B cell (primary cell): ENCODE results near the gene RABEPK.

Source experiments
- EZH2 ChIP-seq: IDR thresholded peaks from 2 replicates; pipeline ENCODE4 v1.6.1; 2012; ENCODE audit warnings: borderline replicate concordance, low read depth, mild to moderate bottlenecking, moderate library complexity, low read length; ENCODE audit not compliant: insufficient read depth, poor library complexity, severe bottlenecking
- TF ChIP-seq, protein P1 (sequence below): fragments of 200-600 bp; IDR thresholded peaks from one replicate; pipeline ENCODE4 v1.8.0; 2022; ENCODE audit warnings: antibody characterized with exemption, mild to moderate bottlenecking

DNA sequence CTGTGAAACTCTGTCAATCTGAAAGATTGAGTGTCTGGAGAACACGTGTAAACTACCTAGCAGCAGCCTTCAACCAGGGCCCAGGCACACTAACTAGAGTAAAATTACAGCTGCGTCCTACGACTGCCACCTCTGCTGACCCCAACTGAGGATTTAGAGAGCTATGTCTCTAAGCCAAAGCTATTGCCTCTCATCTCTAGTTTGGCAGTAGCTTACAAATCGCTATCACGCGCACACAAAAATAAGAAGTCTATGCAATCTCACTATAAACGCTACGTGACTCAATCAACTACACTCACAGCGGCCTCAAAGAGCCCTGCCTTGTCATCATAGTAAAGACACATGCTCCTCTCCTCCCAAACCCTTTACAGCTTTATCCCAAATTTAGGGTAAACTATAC is 19.5 kb upstream of the RABEPK start:
- TF ChIP-seq, protein P1, sequence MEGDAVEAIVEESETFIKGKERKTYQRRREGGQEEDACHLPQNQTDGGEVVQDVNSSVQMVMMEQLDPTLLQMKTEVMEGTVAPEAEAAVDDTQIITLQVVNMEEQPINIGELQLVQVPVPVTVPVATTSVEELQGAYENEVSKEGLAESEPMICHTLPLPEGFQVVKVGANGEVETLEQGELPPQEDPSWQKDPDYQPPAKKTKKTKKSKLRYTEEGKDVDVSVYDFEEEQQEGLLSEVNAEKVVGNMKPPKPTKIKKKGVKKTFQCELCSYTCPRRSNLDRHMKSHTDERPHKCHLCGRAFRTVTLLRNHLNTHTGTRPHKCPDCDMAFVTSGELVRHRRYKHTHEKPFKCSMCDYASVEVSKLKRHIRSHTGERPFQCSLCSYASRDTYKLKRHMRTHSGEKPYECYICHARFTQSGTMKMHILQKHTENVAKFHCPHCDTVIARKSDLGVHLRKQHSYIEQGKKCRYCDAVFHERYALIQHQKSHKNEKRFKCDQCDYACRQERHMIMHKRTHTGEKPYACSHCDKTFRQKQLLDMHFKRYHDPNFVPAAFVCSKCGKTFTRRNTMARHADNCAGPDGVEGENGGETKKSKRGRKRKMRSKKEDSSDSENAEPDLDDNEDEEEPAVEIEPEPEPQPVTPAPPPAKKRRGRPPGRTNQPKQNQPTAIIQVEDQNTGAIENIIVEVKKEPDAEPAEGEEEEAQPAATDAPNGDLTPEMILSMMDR = no peak
- TF ChIP-seq EZH2 = no peak
